ENCODE results near the gene ICE2.

GRCh38 chr15:60509470-60509869, 30.5 kb upstream of the ICE2 start:
- no peak for TF ChIP-seq CTCF (IDR thresholded peaks at IDR 0.05)
- TF ChIP-seq POLR2A (IDR thresholded peaks at IDR 0.05), result no peak

Measured in uterus (tissue), 2 donors.